ELR (cell line): ENCODE data around the gene HOXB13.
A peak's percentile ranks its signal among the peaks of the same experiment; 100 is the strongest.

ENCODE experiments used
- DNase-seq: peaks from one replicate; pipeline ENCODE4 v3.0.0-alpha.2; 2015; ENCODE audit warnings: low read depth

The HOXB13 gene

GRCh38 chr17:48704361-48705248 is 23.9 kb downstream of the HOXB13 start:
- no peak for DNase-seq

DNA sequence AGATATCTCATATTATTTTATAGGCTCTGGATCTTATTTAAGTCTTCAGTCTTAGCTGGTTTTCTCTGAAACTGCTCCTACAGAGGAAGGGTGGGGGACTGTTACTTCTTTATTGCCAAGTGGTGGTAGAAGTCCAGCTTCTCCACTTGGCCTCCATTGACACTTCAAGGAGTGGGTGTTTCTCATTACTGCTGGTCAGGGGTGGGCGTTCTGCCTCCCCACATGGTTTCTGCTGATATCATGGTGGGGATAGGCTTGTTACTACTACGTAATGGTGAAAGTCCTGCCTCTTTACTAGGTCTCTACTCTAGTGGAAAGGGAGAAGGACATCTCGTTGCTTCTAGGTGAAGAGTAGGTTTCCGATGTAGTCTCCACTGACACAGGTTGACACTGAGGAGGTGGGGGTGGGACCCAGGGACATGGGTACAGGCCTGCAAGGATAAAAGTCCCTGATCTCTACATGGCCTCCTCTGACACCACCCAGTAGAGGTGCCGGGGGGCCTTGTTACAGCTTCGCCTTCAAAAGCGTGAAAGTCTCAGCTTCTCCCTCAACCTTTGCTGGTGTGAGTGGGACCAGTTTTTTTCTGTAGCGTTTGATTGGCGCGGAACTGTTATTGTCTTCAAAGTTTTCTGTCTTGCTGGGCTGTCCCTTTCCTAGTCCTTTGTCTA is 26.6 kb downstream of the HOXB13 start:
- no peak for DNase-seq

DNA sequence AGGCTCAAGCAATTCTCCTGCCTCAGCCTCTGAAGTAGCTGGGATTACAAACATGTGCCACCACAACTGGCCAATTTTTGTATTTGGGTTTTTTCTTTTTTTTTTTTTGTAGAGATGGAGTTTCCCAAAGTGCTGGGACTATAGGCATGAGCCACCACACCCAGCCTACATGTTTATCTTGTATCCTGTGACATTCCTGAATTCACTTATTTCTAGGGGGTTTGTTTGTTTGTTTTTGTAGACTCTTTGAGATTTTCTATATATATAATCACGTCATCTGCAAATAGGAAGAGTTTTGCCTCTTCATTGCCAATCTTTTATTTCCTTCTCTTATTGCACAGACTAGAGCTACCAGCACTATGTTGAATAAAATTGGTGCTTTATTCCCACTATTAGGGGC is 35.4 kb downstream of the HOXB13 start:
- DNase-seq: no peak

- no peak for DNase-seq
Measured at GRCh38 chr17:48692049-48692448, 36.5 kb downstream of the HOXB13 start.

- no peak for DNase-seq
Measured at GRCh38 chr17:48690655-48691054, 37.9 kb downstream of the HOXB13 start.

GRCh38 chr17:48681609-48682008 is 46.9 kb downstream of the HOXB13 start:
- no peak for DNase-seq

GRCh38 chr17:48679385-48680096 is 49.0 kb downstream of the HOXB13 start:
- peak; percentile 46 for DNase-seq

- peak; percentile 68 for DNase-seq
Measured at GRCh38 chr17:48678141-48678971, 50.2 kb downstream of the HOXB13 start.

DNA sequence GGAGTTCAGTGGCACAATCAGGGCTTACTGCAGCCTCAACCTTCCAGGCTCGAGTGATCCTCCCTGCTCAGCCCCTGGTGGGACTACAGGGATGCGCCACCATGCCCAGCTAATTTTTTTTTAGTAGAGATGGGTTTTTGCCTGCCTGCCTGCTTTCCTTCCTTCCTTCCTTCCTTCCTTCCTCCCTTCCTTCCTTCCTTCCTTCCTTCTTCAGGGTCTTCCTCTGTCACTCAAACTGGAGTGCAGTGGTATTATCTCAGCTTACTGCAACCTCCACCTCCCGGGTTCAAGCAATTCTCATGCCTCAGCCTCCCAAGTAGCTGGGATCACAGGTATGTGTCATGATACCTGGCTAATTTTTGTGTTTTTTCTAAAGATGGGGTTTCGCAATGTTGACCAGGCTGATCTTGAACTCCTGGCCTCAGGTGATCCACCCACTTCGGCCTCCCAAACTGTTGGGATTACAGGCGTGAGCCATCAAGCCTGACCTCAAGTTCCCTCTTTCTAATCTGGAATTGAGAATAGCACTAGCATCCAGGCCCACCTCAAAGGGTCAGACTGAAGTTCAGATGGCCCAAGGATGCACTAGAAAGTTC is 51.5 kb downstream of the HOXB13 start:
- DNase-seq: no peak
